ENCODE data around the gene SMYD4.
"Not testable (repeated sequence)": the region's sequence is repeated elsewhere in the genome, so short reads cannot be mapped to it uniquely, and the experiment has no call there.

Gene SMYD4

GRCh38 chr17:1829592-1830257 is at the start of gene SMYD4, which contains the start of gene RPA1:
Gene SMYD4, minus strand, starts transcription at chr17:1829902. Its CDS starts 1,908 bp downstream, at chr17:1827994.
Gene RPA1, plus strand, starts transcription at chr17:1830005. Its CDS starts 89 bp downstream, at chr17:1830094.
- peak in 55 of 56 donors; percentile 24 to 93 (median 76) for DNase-seq

GRCh38 chr17:1878419-1879121 is 48.9 kb upstream of the SMYD4 start:
- DNase-seq, result no peak

GRCh38 chr17:1875597-1875996 is 45.9 kb upstream of the SMYD4 start:
- no peak for DNase-seq

GRCh38 chr17:1873418-1873817 is 43.7 kb upstream of the SMYD4 start:
- no peak for DNase-seq

- no peak for DNase-seq
Observed at GRCh38 chr17:1872976-1873375, 43.3 kb upstream of the SMYD4 start.

GRCh38 chr17:1872254-1872653 is 42.6 kb upstream of the SMYD4 start:
- no peak for DNase-seq

GRCh38 chr17:1871756-1872155 is 42.1 kb upstream of the SMYD4 start:
- DNase-seq, result no peak

GRCh38 chr17:1870592-1870991 is 40.9 kb upstream of the SMYD4 start:
- DNase-seq, result no peak

- DNase-seq, result no peak
Observed at GRCh38 chr17:1868090-1868489, 38.4 kb upstream of the SMYD4 start.

GRCh38 chr17:1867307-1867706 is 37.6 kb upstream of the SMYD4 start:
- DNase-seq, result no peak

- no peak for DNase-seq
Observed at GRCh38 chr17:1865252-1866037, 35.7 kb upstream of the SMYD4 start.

GRCh38 chr17:1861391-1862010 is 31.8 kb upstream of the SMYD4 start:
- DNase-seq, result no peak

- DNase-seq, result no peak
Observed at GRCh38 chr17:1860978-1861377, 31.3 kb upstream of the SMYD4 start.

GRCh38 chr17:1856462-1856861 is 26.8 kb upstream of the SMYD4 start:
- not testable (repeated sequence) for DNase-seq

- no peak for DNase-seq
Observed at GRCh38 chr17:1853698-1854097, 24.0 kb upstream of the SMYD4 start.

- DNase-seq, result no peak
Observed at GRCh38 chr17:1852327-1852726, 22.6 kb upstream of the SMYD4 start.

- DNase-seq, result no peak
Observed at GRCh38 chr17:1847191-1847590, 17.5 kb upstream of the SMYD4 start.

GRCh38 chr17:1843947-1844346 is 14.2 kb upstream of the SMYD4 start:
- DNase-seq, result no peak

- DNase-seq, result no peak
Observed at GRCh38 chr17:1839516-1839915, 9.8 kb upstream of the SMYD4 start.

GRCh38 chr17:1834380-1835149 is 4.9 kb upstream of the SMYD4 start:
- no peak for DNase-seq

- peak in 2 of 56 donors; percentile 17 to 20 for DNase-seq
Observed at GRCh38 chr17:1830288-1830687, 586 bp upstream of the SMYD4 start.

Measured in amygdala (tissue), 56 donors.